ENCODE data around the gene PEAK1. TPM values are rescaled to one million over a fixed set of nuclear protein-coding genes. Genes with fewer than 3 reads are reported as not detected.
"Not testable (repeated sequence)": the region's sequence is repeated elsewhere in the genome, so short reads cannot be mapped to it uniquely, and the experiment has no call there.

PEAK1 gene
- total RNA-seq, 1 experiment from 2014 or later, result 2.6 TPM

- DNase-seq (ENCODE audit: low spot score), result no peak
These were observed 110.5 kb downstream of the PEAK1 start for GRCh38 chr15:77309392-77309791.

DNA sequence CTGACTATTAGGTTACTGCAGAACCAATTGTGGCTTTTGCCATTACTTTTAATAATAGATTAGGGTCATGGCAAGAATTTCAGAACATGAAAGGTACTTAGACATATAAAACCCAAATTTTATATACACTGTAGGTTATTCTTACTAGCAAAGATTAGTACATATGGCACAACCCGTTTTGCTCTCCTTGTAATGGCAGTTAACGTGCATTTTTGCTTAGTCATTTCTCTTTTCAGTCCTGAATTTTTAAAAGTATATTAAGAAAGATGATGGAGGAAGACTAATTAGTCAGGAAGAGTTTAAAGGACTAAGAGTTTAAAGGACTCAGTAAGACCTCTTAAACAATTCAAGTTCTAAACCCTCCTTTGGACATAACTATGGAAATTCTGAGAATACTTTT is 114.0 kb downstream of the PEAK1 start:
- DNase-seq (ENCODE audit: low spot score), result no peak

DNA sequence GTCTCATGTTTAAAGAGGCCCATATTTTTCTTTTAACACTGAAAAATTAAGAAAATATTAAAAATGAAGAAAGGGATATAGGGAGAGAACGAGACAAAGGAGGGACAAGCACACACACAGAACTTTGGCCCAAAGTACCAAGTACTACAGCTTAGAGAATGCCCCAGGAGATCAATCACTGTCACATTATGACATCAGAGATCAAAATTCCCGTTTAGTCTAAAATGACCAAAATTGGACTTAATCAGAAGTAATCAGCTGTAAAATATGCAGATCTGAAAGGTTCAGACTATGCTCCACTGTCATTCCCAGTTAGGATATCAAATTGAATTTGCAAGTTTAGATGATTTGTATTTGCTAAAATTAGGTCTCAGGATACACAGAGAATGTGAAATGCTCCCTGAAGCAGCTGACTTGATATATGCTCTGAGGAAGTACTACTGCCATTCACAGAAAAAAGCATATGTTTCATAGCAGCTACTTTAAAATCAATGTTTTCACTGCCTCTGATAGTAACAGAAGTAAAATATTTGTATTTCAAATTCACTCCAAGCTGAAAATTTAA is 123.0 kb downstream of the PEAK1 start:
- no peak for DNase-seq (ENCODE audit: low spot score)

DNA sequence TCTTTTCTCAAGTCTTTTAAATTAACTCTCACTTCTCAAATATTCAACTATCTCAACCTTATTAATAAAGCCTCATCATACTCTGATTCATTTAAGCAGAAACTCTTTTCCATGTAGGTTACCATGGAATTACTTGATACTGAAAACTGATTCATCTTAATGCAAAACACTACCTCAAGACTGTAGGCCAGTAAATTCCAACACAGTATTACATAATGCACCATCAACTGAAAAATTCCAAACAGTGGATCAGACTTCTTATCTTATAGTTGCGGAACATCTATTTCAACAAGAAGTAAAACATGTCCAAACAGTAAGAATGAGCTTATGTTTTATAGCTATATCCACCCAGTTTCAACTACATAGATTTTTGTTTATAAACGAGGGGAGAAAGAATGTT is 124.5 kb downstream of the PEAK1 start:
- DNase-seq (ENCODE audit: low spot score), result no peak

DNA sequence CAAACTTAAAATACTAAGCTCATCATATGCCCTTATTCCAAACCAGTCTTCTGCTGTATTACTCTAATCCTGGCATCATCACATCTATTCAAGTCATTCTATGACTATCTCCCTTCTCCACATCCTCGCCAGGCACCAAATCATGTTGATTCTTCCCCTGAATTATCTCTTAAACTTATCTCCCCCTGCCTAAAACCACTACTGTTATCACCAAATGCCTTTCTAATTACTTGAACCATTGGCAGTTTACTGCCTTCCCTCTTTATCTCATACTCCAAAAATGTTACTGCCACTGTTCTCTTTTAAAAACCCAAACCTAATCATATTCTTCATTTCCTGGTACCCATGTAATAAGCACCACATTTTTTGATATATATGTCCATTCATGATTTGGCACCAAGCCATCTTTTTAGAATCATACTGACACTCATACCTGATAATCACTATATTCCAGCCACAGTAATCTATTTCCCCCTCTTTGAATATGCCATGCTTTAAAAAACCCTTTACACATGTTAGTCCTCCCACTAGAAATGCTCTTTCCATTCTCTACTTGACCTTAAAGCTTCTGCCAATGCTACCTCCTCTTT is 126.8 kb downstream of the PEAK1 start:
- no peak for DNase-seq (ENCODE audit: low spot score)

GRCh38 chr15:77291107-77291506 is 128.8 kb downstream of the PEAK1 start:
- DNase-seq (ENCODE audit: low spot score), result no peak

GRCh38 chr15:77287385-77287784 is 132.5 kb downstream of the PEAK1 start:
- no peak for DNase-seq (ENCODE audit: low spot score)

GRCh38 chr15:77285057-77285997 is 134.6 kb downstream of the PEAK1 start:
- DNase-seq (ENCODE audit: low spot score), result no peak

DNA sequence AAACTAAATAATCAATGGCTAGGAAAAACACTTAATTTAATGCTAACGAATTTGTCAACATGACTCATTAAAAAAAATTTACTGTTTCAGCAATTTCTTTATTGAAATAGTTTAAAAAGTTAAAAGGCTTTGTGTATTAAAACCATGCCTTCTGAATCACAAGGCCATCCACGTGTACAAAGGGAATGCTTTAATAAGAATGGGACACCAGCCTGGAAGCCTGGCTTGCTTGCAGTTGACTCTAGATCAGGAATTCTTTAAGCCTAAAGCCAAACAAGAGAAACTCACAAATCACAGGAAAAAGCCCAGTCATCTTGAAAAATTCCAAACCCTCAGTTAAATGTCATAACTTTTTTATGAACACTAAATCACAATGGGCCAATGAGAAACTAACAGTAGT is 137.6 kb downstream of the PEAK1 start:
- DNase-seq (ENCODE audit: low spot score), result no peak

DNA sequence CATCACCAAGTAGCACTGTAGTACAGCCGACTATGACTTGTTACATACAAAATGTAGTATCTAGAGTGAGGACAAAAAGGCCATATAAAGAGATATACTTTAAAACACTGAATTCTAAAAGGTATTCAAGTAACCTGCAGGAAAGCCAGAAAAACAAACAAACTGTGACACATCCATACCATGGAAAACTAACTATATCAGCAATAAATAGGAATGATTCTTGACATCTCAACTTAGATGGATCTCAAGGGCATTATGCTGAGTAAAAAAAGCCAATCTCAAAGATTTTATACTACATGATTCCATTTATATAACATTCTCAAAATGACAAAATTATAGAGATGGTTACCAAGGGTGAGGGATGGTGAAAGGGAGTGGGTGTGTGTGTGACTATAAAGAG is 143.0 kb downstream of the PEAK1 start:
- DNase-seq (ENCODE audit: low spot score), result no peak

GRCh38 chr15:77276096-77276495 is 143.8 kb downstream of the PEAK1 start:
- DNase-seq (ENCODE audit: low spot score), result no peak

- DNase-seq (ENCODE audit: low spot score), result not testable (repeated sequence)
These were observed 146.8 kb downstream of the PEAK1 start for GRCh38 chr15:77273136-77273535.

- DNase-seq (ENCODE audit: low spot score), result peak; percentile 69
These were observed 153.1 kb downstream of the PEAK1 start for GRCh38 chr15:77266708-77267386.

DNA sequence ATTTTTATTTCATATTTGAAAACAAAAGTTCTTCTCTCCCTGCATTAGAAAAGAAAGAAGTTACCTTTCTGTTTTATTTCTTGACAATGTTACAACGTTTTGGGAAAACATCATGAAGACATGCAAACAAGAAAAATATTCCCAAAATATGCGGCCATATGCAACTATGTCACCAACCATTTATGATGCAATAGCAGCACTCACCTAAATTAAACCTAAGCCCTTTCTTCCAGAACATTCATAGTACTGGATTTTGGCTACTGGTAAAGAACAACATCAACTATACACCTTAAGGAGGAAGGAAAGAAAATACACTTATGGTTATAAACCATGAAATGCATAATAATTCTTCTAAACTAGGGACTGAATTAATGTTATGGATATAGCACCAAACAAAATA is 164.5 kb downstream of the PEAK1 start:
- DNase-seq (ENCODE audit: low spot score), result no peak

- no peak for DNase-seq (ENCODE audit: low spot score)
These were observed 168.2 kb downstream of the PEAK1 start for GRCh38 chr15:77251662-77252061.

DNA sequence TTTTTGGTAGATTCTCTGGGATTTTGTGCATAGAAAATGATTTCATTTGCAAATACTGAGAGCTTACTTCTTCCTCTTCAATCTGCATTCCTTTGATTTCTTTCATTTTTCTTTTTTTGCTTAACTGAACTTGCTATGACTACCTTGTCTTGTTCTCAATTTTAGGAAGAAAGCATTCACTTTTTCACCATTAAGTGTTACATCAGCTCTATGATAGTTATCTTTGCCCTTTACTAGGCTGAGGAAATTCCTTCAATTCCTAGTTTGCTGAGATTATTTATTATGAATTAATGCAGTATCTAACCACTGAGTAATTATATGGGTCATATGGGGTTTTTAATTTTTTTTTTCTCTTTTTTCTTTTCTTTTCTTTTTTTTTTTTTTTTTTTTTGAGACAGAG is 172.8 kb downstream of the PEAK1 start:
- no peak for DNase-seq (ENCODE audit: low spot score)

- DNase-seq (ENCODE audit: low spot score), result no peak
These were observed 176.0 kb downstream of the PEAK1 start for GRCh38 chr15:77243716-77244401.

DNA sequence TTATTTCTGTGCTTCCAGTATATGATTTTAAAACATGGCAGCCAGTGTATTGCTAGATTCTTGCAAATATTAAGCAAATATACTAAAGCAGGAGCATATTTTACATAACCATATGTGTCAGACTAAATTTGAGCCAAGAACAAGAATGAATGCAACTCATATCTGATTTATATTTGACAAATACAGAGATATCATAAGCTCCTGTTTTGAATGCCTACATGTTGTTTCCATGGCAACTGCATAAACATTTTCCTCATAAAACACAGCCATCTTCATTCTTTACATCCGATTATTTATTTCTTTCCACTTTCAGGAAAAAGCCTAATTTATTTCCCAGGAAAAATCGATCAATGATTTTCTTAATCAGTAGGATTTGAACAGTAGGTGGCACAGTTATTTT is 176.8 kb downstream of the PEAK1 start:
- no peak for DNase-seq (ENCODE audit: low spot score)

DNA sequence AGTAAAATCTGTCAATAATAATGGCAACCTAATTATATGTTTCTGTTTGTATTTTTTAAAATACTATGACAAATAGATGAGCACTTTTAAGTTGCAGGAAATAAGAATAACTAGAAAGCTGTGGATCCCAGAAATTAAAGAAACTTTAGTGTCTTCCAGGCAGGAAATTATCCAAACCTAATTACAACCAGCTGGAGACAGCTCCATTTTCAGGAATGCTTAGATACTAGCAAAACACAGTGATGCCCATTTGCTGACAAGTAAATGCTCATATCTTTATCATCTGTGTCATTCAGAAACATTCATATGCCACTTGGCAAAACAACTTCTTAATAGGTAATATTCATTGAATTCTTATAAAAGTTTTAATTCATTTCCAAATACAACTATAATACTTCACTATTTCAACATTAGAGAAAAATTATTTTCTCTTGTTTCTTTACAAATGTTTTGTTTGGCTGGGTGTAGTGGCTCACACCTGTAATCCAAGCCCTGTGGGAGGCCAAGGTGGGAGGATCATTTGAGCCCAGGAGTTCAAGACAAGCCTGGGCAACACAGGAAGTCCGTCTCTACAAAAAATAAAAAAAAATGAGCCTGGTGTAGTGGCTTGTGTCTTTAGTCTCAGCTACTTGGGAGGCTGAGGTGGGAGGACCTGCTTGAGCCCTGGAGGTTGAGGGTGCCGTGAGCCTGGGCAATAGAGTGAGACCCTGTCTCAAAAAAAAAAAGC is 179.9 kb downstream of the PEAK1 start:
- no peak for DNase-seq (ENCODE audit: low spot score)

GRCh38 chr15:77235566-77235965 is 184.3 kb downstream of the PEAK1 start:
- no peak for DNase-seq (ENCODE audit: low spot score)

GRCh38 chr15:77228828-77229227 is 191.1 kb downstream of the PEAK1 start:
- DNase-seq (ENCODE audit: low spot score), result no peak
